Stimulated activated CD4-positive, alpha-beta T cell treated with anti-CD3 and anti-CD28 coated beads, Interleukin-12 subunit alpha, Interleukin-12 subunit beta, amount 100 ng/mL, for 4 hours (primary cell): ENCODE data around the gene VSX2.
"Not testable (repeated sequence)": the region's sequence is repeated elsewhere in the genome, so short reads cannot be mapped to it uniquely, and the experiment has no call there.

Experiments used
- DNase-seq: peaks from one replicate; pipeline ENCODE4 v3.0.0-alpha.2; 2020

VSX2 gene

DNA sequence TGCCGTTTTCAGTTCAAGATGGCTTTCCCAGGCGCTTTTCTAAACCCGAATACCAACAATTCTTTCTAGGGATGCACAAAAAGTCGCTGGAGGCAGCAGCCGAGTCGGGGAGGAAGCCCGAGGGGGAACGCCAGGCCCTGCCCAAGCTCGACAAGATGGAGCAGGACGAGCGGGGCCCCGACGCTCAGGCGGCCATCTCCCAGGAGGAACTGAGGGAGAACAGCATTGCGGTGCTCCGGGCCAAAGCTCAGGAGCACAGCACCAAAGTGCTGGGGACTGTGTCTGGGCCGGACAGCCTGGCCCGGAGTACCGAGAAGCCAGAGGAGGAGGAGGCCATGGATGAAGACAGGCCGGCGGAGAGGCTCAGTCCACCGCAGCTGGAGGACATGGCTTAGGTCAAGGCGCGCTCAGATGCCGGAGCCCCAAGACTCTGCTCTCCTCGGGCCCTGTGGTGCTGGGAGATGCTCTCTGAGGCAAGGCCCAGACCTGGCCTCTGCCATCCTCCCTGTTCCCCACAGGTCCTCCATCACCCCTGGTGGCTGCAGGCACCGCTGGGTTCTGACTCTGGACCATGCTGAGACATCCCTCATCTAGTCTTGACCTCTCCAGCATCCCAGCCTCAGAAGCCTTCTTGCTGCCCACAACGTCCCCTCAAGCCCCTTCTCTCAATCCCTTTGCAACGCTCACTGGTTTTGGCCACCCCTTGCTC, 21.4 kb downstream of the VSX2 start:
- DNase-seq = no peak

- no peak for DNase-seq
Measured at GRCh38 chr14:74261288-74261687, 22.0 kb downstream of the VSX2 start.

DNA sequence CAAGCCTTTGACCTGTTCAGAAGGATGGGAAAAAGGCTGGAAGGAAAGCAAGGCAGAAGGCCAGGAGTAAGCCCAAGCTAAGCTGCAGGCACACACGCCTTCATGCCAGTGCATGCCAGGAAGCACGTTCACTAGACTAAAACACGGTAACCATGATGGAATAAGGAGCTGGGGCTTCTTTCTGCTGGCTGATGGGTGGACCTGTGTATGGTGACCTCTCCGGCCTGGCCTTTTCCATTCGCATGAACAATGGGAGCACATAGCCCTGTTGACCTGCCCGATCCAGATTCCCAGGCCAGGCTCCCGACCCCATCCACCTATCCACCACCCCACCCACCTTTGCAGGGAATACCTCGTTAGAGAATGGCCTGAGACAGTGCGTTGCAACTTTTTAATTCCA, 22.8 kb downstream of the VSX2 start:
- DNase-seq = no peak

- DNase-seq = no peak
Measured at GRCh38 chr14:74263181-74263580, 23.9 kb downstream of the VSX2 start.

DNA sequence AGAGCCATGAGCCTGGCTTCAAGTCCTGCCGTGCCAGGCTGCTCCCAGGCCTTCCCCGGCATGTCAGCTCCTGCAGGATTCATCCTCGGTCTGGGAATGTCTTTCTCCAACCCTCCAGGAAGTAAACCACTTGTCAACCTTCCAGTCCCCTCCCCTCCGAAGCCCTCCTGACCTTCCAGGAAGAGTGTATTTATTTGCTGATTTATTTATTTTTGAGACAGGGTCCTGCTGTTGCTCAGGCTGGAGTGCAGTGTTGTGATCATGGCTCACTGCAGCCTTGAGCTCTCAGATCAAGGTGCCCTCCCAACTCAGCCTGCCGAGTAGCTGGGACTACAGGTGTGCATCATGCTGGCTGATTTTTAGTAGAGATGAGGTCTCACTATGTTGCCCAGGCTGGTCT, 24.7 kb downstream of the VSX2 start:
- no peak for DNase-seq

DNA sequence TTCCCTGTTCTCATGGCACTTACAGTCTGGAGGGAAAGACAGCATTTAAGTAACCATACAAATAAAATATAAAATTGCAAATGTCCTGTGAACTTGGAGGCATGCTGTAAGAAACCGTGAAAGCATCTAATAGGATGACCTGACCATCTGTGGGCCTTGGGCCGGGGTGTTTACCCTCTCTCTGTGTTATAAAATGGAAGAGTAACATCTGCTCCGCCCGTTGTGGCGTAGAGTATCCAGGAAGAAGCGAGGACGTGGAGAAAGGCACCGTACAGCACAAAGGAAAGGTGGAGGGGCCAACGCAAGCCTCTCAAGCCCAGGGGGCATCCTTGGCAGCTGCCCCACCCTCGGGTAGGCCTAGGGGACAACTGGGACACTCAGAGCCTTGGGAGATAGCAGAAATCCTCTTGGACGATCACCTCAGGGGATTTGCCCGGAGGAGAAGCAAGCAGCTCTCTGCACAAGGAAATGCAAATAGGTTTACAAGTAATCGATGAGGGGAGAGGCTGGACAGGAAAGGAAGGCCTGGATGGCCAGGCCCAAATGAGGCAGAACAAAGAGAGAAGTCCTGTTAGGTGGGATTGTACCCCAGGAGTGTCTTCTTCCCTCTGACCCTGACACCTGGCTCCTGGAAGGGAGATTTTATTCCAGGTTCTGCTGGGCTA, 26.2 kb downstream of the VSX2 start:
- no peak for DNase-seq

DNA sequence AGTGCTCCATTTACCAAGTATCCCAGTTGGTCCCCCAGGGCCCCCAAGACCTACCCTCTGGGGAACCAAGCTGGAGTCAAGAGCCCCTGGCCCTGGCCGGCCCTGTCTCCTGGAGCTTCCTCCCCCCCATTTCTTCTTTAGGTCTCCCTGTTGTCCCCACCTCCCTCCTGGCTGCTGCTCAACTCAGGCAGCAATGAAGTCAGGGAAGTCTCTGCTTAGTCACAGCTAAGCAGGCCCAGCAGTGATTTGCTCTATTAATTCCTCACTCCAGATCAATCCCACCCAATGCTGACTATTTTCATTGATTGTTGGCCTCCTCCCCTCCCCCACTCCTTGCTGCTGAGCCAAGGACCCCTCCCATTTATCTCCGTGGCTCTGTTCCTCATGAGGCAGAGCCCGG, 28.3 kb downstream of the VSX2 start:
- DNase-seq = no peak

DNA sequence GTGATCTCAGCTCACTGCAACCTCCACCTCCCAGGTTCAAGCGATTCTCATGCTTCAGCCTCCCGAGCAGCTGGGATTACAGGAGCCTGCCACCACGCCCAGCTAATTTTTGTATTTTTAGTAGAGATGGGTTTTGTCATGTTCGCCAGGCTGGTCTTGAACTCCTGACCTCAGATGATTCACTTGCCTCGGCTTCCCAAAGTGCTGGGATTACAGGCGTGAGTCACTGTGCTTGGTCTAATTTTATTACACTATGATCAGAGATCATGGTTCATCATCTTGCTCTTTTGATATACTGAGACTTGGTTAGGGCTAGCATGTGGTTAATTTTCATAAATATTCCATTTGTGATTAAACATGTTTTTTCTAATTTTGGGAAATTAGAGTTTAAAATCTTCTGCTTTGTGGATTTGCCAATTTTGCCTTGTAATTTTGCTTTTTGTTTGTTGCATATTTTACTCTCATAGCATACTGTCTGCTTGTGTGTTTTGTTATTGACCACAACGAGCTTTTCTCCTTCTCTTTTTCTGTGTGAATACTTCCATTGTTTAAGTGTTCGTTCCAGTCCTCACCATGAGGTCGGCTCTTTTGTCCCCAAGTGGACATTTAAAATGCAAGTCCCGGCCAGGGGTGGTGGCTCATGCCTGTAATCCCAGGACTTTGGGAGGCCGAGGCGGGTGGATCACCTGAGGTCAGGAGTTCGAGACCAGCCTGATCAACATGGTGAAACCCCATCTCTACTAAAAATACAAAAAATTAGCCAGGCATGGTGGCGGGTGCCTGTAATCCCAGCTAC, 31.3 kb downstream of the VSX2 start:
- not testable (repeated sequence) for DNase-seq

DNA sequence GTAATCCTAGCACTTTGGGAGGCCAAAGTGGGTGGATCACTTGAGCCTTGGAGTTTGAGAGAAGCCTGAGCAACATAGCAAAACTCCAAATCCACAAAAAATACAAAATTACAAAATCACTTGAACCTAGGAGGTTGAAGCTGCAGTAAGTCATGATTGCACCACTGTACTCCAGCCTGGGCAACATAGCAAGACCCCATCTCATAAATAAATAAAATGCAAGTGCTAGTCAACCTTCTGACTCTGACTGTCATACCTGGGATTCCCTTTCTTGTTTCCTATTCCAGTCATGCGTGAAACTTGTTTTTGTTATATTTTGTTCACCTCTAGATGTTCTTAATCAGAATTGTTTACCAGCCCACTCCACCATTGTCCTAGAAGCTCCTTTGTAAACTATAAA, 32.1 kb downstream of the VSX2 start:
- DNase-seq = no peak

- no peak for DNase-seq
Measured at GRCh38 chr14:74275241-74275841, 36.1 kb downstream of the VSX2 start.

DNA sequence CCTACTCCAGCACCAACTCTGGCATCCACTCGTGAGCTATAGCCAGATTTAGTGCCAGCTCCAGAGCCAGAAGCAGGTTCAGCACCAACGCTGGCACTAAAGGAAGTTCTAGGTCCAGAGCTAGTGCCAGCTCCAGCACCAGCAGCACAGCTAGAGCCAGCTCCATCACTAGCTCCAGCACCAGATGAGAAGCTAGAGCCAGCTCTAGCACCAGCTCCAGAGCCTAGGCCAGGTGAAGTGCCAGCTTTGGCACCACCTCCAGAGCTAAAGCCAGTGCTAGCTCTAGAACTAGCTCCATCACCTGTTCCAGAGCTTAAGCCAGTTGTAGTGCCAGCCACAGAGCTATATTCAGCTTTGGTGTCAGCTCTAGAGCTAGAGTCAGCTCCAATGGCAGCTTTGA, 38.8 kb downstream of the VSX2 start:
- no peak for DNase-seq

DNA sequence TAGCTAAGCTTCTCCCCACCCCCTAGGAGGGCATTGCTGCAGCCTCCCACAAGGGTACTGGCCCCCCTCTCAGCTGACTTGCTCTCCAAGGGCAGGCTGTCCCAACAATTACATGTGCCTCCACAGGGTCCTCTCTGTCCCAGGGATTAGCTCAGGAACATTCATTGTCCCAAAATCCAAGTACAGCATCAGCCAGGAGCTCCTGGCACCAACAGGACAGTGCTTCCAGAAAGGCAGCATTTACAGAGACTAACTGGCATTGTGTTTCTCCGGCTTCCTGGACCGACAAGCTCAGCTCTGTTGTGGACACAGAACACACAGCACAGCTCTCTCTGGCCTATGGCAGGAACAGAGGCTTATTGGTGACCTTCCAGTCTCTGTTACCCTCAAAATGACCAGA, 41.8 kb downstream of the VSX2 start:
- no peak for DNase-seq

DNA sequence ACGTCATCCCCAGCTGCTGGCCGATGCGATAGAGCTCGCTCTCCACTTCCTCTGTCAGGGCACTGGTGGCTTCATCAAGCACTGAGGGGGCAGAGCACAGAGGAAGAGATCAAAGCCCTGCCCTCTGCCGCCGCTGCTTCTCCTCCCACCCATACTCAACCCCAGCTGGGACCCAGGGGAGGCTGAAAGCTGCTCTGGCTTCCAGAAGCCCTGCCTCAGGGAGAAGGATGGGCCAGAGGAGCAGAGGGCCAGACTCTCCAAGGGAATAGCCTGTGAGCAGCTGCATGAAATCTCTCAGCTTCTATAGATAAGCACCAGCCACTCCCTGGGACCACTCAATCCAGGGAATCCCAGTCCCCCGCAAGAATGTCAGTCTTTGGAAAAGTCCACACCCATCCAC, 47.5 kb downstream of the VSX2 start:
- DNase-seq = no peak

DNA sequence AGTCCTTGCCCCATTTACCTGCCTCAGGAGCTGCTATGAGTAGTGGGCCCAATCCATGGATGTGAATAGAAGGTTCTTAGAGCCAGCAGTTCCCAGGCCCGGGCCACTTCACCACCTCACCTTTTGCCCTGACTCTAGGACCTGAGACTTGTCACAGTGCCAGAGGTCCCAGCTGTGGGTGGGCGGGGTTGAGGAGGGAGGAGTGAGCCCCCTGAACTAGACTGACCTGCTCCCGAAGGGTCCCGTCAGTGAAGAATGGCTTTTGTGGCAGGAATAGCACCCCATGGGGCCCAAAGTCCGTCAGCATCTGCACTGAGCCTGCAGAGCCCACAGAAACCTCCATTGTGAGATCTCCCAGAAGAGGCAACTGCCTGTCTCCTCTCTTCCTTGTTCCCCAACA, 50.6 kb downstream of the VSX2 start:
- no peak for DNase-seq

- no peak for DNase-seq
Measured at GRCh38 chr14:74290415-74290814, 51.2 kb downstream of the VSX2 start.

DNA sequence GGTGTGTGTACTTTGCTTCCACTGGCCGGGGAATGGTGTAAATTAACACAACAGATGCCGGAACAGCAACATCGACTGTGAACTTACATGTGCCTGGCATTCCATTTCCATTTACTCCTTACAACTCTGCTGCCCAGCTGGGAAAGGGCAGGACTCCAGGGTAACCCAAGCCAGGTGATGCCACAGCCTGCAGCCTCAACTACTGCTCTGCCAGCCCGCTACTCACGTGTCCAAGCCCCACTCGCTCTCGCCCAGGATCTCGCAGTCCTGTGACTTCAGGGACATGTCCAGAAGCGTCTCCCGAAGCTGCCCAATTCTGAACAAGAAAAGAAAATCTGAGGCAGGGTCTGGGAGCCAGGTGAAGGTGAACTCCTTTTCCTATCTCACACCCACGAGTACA, 52.8 kb downstream of the VSX2 start:
- no peak for DNase-seq

- no peak for DNase-seq
Measured at GRCh38 chr14:74293606-74294005, 54.4 kb downstream of the VSX2 start.

DNA sequence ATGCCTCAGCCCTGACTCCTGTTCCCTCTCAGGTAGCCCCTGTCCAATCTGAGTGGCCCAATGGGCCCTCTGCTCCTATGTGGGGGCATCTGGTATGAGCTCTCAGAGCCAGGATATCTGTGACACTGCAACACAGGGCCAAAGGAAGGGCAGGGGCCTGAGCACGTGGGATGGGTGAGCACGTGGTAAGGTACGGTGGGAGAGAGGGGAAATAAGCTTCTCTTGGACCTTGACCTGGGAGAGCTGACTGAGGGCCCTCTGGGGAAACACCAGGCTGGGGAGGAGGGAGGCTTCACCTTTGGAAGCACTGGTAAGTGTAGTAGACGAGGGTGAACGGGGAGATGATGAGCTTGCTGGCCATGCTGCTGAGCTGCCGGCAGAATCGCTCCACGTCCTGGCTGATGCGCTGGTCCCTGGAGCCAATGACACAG, 56.8 kb downstream of the VSX2 start:
- DNase-seq = no peak

DNA sequence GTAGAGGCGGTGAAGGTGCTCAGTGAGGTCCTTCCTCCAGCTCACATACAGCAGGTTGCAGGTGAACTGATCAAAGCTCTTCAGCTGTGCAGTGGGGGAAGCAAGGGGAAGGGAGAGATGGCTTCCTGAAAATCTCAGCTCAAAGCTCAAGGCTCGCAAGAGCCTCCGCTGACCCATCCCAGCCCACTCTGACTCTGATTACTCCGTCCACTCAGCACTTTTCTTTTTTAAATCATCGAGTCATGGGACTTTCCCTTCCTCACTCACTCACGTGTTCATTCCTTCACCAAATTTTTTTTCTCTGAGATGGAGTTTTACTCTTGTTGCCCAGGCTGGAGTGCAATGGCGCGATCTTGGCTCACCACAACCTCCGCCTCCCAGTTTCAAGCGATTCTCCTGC, 58.7 kb downstream of the VSX2 start:
- no peak for DNase-seq

DNA sequence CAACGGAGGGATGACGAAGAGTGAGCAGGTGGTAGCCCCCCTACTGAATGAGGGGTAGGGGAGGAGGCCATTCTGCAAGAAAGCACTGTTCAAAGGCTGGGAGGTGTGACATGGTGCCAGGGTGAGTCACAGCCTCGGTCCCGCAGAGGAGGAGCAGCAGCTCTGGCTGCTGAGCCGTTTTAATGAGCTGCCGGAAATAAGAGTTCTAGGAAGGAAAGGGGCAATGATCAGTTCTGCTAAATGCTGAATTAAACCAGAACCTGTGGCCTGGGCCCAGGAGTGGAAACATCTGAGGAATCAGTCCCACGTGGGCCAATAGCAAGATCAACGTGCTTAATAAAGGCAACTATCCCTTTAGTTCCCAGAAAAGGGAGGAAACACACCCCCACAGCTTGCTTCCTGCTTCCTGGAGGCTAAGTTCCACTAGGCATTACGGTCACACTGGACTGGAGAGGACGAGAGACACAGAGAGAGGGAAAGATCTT, 59.9 kb downstream of the VSX2 start:
- no peak for DNase-seq

- DNase-seq = no peak
Measured at GRCh38 chr14:74301594-74302151, 62.4 kb downstream of the VSX2 start.

DNA sequence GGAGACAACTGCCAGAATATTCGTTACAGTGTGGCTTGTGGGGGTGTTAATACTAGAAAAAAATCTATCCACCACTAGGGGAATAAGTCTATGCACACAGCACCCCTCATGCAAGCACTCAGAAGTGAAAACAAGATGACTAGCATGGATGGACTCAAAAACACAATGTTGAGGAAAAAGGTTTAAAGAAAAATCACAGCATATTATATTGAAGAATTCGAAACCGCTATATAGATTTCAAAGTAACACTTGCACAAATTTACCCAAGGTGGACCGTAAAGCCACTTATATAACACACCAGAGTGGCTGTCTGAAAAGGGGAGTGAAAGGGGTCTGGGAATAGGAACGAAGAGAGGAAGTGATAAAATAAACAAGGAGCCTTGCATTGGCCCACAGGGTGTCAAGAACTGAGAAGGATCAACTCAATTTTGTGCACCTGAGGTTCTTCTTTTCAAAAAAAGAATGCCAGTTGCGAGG, 62.9 kb downstream of the VSX2 start:
- DNase-seq = no peak
